ENCODE measurements around the gene ATG12.

ATG12 gene

DNA sequence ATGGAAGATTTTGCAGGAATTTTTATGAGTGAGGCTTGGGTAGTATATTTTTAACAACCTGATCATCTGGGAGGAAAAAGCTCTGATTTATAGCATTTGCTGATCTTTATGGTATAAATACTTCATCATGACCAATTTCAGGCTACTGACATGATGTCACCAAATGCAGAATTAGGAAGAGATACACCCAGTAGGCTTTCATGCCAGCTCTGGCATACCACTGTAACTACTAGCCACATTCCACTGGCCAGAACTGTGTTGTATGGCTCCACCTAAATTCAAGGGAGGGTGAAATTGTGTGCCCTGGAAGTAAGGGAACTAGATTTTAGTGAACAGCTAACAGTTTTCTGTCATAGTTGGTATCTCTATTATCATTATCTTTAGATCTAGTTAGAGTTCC is 18.0 kb upstream of the ATG12 start:
- Histone ChIP-seq H3K4me3 (ENCODE audit: low read length in 2 of 2) (no peak overlapping the region), H3K36me3 (ENCODE audit: control insufficient read depth in 2 of 2, insufficient read depth in 2 of 2, low read length in 2 of 2) (no peaks in the 10 kb centered on the region), H3K9me3 (ENCODE audit: control insufficient read depth in 2 of 2, low read length in 2 of 2) (peaks cover 0 to 3% of the 10 kb centered on the region in 2 donors), H3K4me1 (ENCODE audit: control insufficient read depth in 2 of 2, insufficient read depth in 2 of 2, low read length in 2 of 2) (peaks cover 8 to 13% of the 10 kb centered on the region in 2 donors), H3K27ac (ENCODE audit: low read depth in 2 of 2, low read length in 2 of 2) (no peak overlapping the region), H3K9ac (ENCODE audit: low read depth in 1 of 2, low read length in 2 of 2) (no peak overlapping the region), H3K27me3 (ENCODE audit: control insufficient read depth in 2 of 2, insufficient read depth in 2 of 2, low read length in 2 of 2) (no peaks in the 10 kb centered on the region)

DNA sequence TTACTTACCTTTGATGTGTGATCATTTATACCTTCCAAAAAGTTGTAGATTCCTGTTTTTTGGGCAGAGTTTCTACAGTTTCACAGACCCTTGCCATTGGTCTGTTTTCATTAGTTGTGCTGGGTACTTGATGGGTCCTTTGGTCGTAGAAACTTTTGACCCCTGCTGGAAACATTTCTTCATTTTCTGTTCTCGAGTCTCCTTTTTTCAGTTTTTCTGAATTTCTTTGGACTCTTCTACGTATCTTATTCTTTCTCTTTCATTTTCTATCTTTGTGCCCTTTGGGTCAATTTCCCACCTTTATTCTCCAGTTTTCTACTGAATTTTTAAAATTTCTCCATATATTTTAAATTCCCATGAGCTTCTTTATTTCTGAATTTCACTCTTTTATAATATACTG is 17.0 kb upstream of the ATG12 start:
- H3K27ac ChIP-seq (ENCODE audit: low read depth in 2 of 2, low read length in 2 of 2), result no peak overlapping the region
- no peaks in the 10 kb centered on the region for H3K27me3 ChIP-seq (ENCODE audit: control insufficient read depth in 2 of 2, insufficient read depth in 2 of 2, low read length in 2 of 2)
- no peak overlapping the region for H3K9ac ChIP-seq (ENCODE audit: low read depth in 1 of 2, low read length in 2 of 2)
- H3K4me3 ChIP-seq (ENCODE audit: low read length in 2 of 2), result no peak overlapping the region
- peaks cover 0 to under 1% of the 10 kb centered on the region in 2 donors for H3K9me3 ChIP-seq (ENCODE audit: control insufficient read depth in 2 of 2, low read length in 2 of 2)
- H3K36me3 ChIP-seq (ENCODE audit: control insufficient read depth in 2 of 2, insufficient read depth in 2 of 2, low read length in 2 of 2), result no peaks in the 10 kb centered on the region
- peaks cover 8 to 13% of the 10 kb centered on the region in 2 donors for H3K4me1 ChIP-seq (ENCODE audit: control insufficient read depth in 2 of 2, insufficient read depth in 2 of 2, low read length in 2 of 2)

DNA sequence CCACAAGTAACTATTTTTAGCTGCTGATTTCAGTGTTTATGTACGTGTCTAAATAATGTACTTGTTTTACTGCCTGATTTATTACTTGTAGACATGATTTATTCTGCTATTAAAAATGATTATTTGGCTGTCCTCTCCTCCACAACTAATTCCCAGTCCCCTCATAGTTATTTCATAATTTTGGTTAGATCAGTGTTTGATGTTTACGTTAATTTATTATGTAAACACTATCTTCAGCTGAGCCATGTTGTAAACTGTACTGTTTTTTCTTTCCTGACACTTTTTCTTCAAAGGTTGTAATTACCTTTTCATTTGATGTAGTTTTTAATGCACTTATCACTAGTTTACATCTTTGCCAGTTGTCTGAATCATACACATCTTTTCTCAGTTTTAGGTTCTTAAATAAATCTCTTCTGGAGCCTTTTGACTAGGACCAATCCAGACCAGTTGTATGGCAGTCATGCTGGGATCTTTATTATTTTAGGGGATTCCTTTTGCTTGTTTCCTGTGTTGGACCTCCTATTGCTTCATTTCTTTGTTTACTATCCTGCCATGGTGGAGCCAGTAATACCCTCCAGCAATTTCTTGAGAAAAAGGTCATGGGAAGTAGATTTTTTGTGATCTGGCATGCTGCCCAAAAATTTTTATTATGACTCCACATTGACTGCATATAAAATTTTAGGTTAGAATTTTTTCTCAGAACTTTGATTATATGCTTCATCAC is 16.4 kb upstream of the ATG12 start:
- Histone ChIP-seq H3K9ac (ENCODE audit: low read depth in 1 of 2, low read length in 2 of 2) (no peak overlapping the region), H3K9me3 (ENCODE audit: control insufficient read depth in 2 of 2, low read length in 2 of 2) (no peaks in the 10 kb centered on the region), H3K4me3 (ENCODE audit: low read length in 2 of 2) (no peak overlapping the region), H3K27me3 (ENCODE audit: control insufficient read depth in 2 of 2, insufficient read depth in 2 of 2, low read length in 2 of 2) (no peaks in the 10 kb centered on the region), H3K27ac (ENCODE audit: low read depth in 2 of 2, low read length in 2 of 2) (no peak overlapping the region), H3K36me3 (ENCODE audit: control insufficient read depth in 2 of 2, insufficient read depth in 2 of 2, low read length in 2 of 2) (no peaks in the 10 kb centered on the region), H3K4me1 (ENCODE audit: control insufficient read depth in 2 of 2, insufficient read depth in 2 of 2, low read length in 2 of 2) (peaks cover 8 to 13% of the 10 kb centered on the region in 2 donors)

DNA sequence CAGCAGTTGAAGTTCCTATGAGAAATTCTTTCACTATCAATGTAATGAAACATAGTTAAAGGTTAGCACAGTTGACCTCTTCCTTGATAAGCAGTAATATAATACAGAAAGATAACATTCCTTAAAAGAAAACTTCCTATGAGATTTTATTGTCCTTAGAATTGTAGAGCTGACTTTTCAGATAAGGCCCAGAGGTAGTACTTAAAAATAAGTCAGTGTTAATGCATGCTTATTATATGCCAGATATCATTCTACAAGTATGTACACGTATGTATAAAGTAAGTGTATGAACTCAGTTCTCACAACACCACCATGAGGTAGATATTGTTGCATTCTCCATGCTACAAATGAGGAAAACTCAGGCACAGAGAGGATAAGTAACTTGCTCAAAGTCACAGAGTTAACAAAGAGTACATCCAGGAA is 15.7 kb upstream of the ATG12 start:
- Histone ChIP-seq H3K4me3 (ENCODE audit: low read length in 2 of 2) (peak overlapping the region in 1 of 2 donors; percentile 27), H3K27me3 (ENCODE audit: control insufficient read depth in 2 of 2, insufficient read depth in 2 of 2, low read length in 2 of 2) (no peaks in the 10 kb centered on the region), H3K27ac (ENCODE audit: low read depth in 2 of 2, low read length in 2 of 2) (no peak overlapping the region), H3K9ac (ENCODE audit: low read depth in 1 of 2, low read length in 2 of 2) (no peak overlapping the region), H3K4me1 (ENCODE audit: control insufficient read depth in 2 of 2, insufficient read depth in 2 of 2, low read length in 2 of 2) (peaks cover 8 to 13% of the 10 kb centered on the region in 2 donors), H3K36me3 (ENCODE audit: control insufficient read depth in 2 of 2, insufficient read depth in 2 of 2, low read length in 2 of 2) (no peaks in the 10 kb centered on the region), H3K9me3 (ENCODE audit: control insufficient read depth in 2 of 2, low read length in 2 of 2) (no peaks in the 10 kb centered on the region)

DNA sequence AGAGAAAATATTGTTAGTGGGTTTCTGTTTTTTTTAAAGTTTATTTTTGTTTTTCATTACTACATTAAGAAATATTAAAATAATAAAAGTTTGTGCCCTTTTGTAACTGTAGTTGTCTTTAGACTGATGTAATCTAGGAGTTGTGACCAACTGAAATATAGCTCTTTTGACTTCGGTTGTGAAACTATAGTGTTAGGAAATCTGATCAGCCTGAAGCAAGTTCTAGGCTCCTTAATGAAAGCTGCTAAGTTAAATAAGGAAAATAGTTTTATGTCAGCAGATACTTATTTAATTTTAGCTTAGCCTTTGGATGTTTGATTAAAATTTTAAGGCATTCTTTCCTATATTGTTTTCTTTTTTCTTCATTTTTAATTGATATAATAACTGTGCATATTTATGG is 14.6 kb upstream of the ATG12 start:
- Histone ChIP-seq H3K36me3 (ENCODE audit: control insufficient read depth in 2 of 2, insufficient read depth in 2 of 2, low read length in 2 of 2) (no peaks in the 10 kb centered on the region), H3K4me1 (ENCODE audit: control insufficient read depth in 2 of 2, insufficient read depth in 2 of 2, low read length in 2 of 2) (peaks cover 8 to 13% of the 10 kb centered on the region in 2 donors), H3K9ac (ENCODE audit: low read depth in 1 of 2, low read length in 2 of 2) (no peak overlapping the region), H3K9me3 (ENCODE audit: control insufficient read depth in 2 of 2, low read length in 2 of 2) (no peaks in the 10 kb centered on the region), H3K4me3 (ENCODE audit: low read length in 2 of 2) (no peak overlapping the region), H3K27me3 (ENCODE audit: control insufficient read depth in 2 of 2, insufficient read depth in 2 of 2, low read length in 2 of 2) (no peaks in the 10 kb centered on the region), H3K27ac (ENCODE audit: low read depth in 2 of 2, low read length in 2 of 2) (no peak overlapping the region)

DNA sequence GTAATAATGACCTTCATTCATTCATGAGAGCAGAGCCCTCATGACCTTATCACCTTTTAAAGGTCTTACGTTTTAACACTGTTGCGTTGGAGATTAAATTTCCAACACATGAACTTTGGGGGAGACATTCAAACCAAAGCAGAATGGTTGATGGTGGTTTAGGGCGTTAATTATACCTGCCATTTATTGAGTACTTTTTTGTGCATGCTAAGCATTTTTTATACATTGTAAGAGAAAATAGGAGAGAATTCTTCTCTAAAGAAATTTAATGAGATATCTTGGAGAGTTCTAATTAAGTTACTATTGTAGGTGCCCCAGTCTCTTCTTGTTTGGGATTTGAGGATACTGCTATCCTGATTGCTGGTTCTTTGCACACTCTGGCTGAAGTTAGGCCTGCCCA is 12.8 kb upstream of the ATG12 start:
- Histone ChIP-seq H3K9me3 (ENCODE audit: control insufficient read depth in 2 of 2, low read length in 2 of 2) (no peaks in the 10 kb centered on the region), H3K27me3 (ENCODE audit: control insufficient read depth in 2 of 2, insufficient read depth in 2 of 2, low read length in 2 of 2) (no peaks in the 10 kb centered on the region), H3K4me3 (ENCODE audit: low read length in 2 of 2) (no peak overlapping the region), H3K36me3 (ENCODE audit: control insufficient read depth in 2 of 2, insufficient read depth in 2 of 2, low read length in 2 of 2) (no peaks in the 10 kb centered on the region), H3K9ac (ENCODE audit: low read depth in 1 of 2, low read length in 2 of 2) (no peak overlapping the region), H3K27ac (ENCODE audit: low read depth in 2 of 2, low read length in 2 of 2) (no peak overlapping the region), H3K4me1 (ENCODE audit: control insufficient read depth in 2 of 2, insufficient read depth in 2 of 2, low read length in 2 of 2) (peaks cover 8 to 15% of the 10 kb centered on the region in 2 donors)

DNA sequence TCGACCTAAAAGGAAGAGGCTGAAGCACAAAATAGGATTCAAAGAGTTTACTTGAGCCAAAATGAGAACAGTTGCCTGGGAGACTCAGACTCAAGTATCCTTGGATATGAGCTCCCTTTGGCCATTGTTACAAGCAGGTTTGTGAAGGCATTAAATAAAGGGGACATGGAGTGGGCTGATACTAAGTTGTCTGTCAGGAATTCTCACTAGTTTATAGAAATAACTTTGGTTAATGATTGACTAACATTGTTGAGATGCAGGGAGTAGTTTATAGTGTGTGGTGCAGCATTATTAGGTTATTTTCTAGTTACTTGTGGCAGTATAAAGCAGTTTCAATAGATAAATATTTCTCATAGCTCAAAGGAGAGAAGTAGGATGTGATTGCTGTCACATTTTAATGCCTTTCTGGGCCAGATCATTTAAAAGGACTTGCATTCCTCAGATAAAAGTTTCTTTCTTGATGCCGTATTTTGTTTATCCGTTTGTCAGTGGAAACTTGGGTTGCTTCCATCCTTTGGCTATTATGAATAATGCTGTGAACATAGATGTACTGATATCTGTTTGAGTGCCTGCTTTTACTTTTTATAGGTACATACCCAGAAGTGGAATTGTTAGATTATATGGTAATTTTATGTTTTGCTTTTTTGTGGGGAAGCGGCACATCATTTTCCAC is 9.5 kb upstream of the ATG12 start:
- H3K27me3 ChIP-seq (ENCODE audit: control insufficient read depth in 2 of 2, insufficient read depth in 2 of 2, low read length in 2 of 2), result no peaks in the 10 kb centered on the region
- no peaks in the 10 kb centered on the region for H3K9me3 ChIP-seq (ENCODE audit: control insufficient read depth in 2 of 2, low read length in 2 of 2)
- no peak overlapping the region for H3K9ac ChIP-seq (ENCODE audit: low read depth in 1 of 2, low read length in 2 of 2)
- no peak overlapping the region for H3K4me3 ChIP-seq (ENCODE audit: low read length in 2 of 2)
- H3K27ac ChIP-seq (ENCODE audit: low read depth in 2 of 2, low read length in 2 of 2), result no peak overlapping the region
- no peaks in the 10 kb centered on the region for H3K36me3 ChIP-seq (ENCODE audit: control insufficient read depth in 2 of 2, insufficient read depth in 2 of 2, low read length in 2 of 2)
- peaks cover 0 to 2% of the 10 kb centered on the region in 2 donors for H3K4me1 ChIP-seq (ENCODE audit: control insufficient read depth in 2 of 2, insufficient read depth in 2 of 2, low read length in 2 of 2)

DNA sequence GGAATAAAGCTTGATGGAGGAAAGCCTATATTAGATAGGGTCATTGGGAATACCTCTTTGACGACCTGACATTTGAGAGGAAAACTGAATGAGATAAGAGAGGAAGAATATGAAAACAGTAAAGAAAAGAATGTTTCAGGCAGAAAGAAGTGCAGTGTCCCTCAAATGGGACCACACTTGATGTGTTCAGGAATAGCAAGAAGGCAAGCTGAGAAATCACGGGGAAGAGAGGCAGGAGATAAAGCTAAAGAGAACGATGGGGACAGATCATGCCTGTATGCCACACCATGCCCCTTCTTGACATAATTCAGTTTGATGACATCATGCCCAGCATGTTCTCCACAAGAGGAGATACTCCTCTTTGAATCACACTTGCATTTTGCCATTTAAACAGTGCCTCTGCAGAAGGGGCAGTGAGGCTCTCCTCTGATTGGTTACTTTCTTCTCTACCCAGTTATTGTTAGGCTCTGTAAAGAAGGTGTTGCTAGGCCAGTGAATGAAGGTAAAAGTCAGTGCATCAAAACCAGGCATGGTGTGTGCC is 8.0 kb upstream of the ATG12 start:
- Histone ChIP-seq H3K9me3 (ENCODE audit: control insufficient read depth in 2 of 2, low read length in 2 of 2) (no peaks in the 10 kb centered on the region), H3K27ac (ENCODE audit: low read depth in 2 of 2, low read length in 2 of 2) (no peak overlapping the region), H3K27me3 (ENCODE audit: control insufficient read depth in 2 of 2, insufficient read depth in 2 of 2, low read length in 2 of 2) (no peaks in the 10 kb centered on the region), H3K4me3 (ENCODE audit: low read length in 2 of 2) (no peak overlapping the region), H3K9ac (ENCODE audit: low read depth in 1 of 2, low read length in 2 of 2) (no peak overlapping the region), H3K4me1 (ENCODE audit: control insufficient read depth in 2 of 2, insufficient read depth in 2 of 2, low read length in 2 of 2) (peaks cover 0 to 4% of the 10 kb centered on the region in 2 donors), H3K36me3 (ENCODE audit: control insufficient read depth in 2 of 2, insufficient read depth in 2 of 2, low read length in 2 of 2) (no peaks in the 10 kb centered on the region)

DNA sequence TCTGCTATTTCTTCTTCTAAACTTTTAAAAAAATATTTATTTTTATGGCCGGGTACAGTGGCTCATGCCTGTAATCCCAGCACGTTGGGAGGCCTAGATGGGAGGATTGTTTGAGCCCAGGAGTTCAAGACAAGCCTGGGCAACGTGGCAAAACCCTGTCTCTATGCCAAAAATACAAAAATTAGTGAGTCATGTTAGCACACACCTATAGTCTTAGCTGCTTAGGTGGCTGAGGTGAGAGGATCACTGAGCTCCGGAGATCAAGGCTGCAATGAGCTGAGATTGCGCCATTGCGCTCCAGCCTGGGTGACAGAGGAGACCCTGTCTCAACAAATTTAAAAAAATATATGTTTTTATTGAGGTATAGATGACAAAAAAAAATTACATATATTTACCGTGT is 5.9 kb upstream of the ATG12 start:
- no peaks in the 10 kb centered on the region for H3K27me3 ChIP-seq (ENCODE audit: control insufficient read depth in 2 of 2, insufficient read depth in 2 of 2, low read length in 2 of 2)
- H3K4me3 ChIP-seq (ENCODE audit: low read length in 2 of 2), result no peak overlapping the region
- no peak overlapping the region for H3K27ac ChIP-seq (ENCODE audit: low read depth in 2 of 2, low read length in 2 of 2)
- no peak overlapping the region for H3K9ac ChIP-seq (ENCODE audit: low read depth in 1 of 2, low read length in 2 of 2)
- no peaks in the 10 kb centered on the region for H3K9me3 ChIP-seq (ENCODE audit: control insufficient read depth in 2 of 2, low read length in 2 of 2)
- H3K36me3 ChIP-seq (ENCODE audit: control insufficient read depth in 2 of 2, insufficient read depth in 2 of 2, low read length in 2 of 2), result no peaks in the 10 kb centered on the region
- H3K4me1 ChIP-seq (ENCODE audit: control insufficient read depth in 2 of 2, insufficient read depth in 2 of 2, low read length in 2 of 2), result peaks cover 0 to 14% of the 10 kb centered on the region in 2 donors

DNA sequence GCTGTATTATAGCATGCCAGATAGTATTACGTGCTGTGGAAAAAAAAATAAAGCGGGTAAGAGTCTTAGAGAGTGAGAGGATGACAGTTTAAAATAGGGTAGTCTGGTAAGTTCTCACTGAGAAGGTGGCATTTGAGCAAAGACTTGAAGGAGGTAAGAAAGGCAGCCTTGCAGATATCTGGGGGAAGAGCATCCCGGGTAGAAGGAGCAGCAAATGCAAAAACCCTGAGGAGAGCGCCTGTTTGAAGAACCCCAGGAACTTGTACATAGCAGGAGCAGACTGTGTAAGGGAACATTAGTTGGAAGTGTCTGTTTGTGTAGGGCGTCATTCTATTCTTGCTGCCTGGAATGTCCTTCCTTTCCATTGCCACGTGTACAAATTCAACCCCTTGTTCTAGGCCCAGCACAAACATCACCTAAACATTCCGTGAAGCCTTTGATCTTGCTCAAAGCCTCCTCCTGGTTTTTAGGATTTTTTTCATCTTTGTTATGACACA is 3.0 kb upstream of the ATG12 start:
- Histone ChIP-seq H3K27me3 (ENCODE audit: control insufficient read depth in 2 of 2, insufficient read depth in 2 of 2, low read length in 2 of 2) (no peaks in the 10 kb centered on the region), H3K27ac (ENCODE audit: low read depth in 2 of 2, low read length in 2 of 2) (no peak overlapping the region), H3K4me3 (ENCODE audit: low read length in 2 of 2) (no peak overlapping the region), H3K9me3 (ENCODE audit: control insufficient read depth in 2 of 2, low read length in 2 of 2) (no peaks in the 10 kb centered on the region), H3K4me1 (ENCODE audit: control insufficient read depth in 2 of 2, insufficient read depth in 2 of 2, low read length in 2 of 2) (peaks cover 9 to 21% of the 10 kb centered on the region in 2 donors), H3K36me3 (ENCODE audit: control insufficient read depth in 2 of 2, insufficient read depth in 2 of 2, low read length in 2 of 2) (no peaks in the 10 kb centered on the region), H3K9ac (ENCODE audit: low read depth in 1 of 2, low read length in 2 of 2) (no peak overlapping the region)
